ENCODE measurements around the gene FAM50A. TPM values are rescaled to one million over a fixed set of nuclear protein-coding genes. Genes with fewer than 3 reads are reported as not detected.

The FAM50A gene
- total RNA-seq, 1 experiment from 2014 or later: 82.1 TPM

DNA sequence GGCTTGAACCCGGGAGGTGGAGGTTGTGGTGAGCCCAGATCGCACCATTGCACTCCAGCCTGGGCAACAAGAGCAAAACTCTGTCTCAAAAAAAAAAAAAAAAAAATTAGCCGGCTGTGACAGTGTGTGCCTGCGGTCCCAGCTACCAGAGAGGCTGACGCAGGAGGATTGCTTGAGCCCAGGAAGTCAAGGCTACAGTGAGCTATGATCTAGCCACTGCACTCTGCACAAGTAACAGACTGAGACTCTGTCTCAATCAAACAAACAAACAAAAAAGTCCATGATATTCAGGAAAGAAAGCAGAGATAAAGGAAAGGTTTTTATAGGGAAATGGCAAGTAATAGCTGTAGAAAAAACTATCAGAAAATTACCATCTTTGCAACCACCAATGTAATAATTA, 37.3 kb downstream of the FAM50A start:
- no peak overlapping the region for H3K4me3 ChIP-seq
- no peak for TF ChIP-seq EZH2 (IDR thresholded peaks at IDR 0.05; ENCODE audit: low read depth)
- TF ChIP-seq, protein P1, sequence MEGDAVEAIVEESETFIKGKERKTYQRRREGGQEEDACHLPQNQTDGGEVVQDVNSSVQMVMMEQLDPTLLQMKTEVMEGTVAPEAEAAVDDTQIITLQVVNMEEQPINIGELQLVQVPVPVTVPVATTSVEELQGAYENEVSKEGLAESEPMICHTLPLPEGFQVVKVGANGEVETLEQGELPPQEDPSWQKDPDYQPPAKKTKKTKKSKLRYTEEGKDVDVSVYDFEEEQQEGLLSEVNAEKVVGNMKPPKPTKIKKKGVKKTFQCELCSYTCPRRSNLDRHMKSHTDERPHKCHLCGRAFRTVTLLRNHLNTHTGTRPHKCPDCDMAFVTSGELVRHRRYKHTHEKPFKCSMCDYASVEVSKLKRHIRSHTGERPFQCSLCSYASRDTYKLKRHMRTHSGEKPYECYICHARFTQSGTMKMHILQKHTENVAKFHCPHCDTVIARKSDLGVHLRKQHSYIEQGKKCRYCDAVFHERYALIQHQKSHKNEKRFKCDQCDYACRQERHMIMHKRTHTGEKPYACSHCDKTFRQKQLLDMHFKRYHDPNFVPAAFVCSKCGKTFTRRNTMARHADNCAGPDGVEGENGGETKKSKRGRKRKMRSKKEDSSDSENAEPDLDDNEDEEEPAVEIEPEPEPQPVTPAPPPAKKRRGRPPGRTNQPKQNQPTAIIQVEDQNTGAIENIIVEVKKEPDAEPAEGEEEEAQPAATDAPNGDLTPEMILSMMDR (conservative IDR thresholded peaks at IDR 0.05): no peak
- no peaks in the 10 kb centered on the region for H4K20me1 ChIP-seq (ENCODE audit: insufficient read depth)
- POLR2A ChIA-PET (ENCODE audit: unreplicated experiment): no interaction called here
- BruUV-seq (replicated peaks): no TSS peak
- H3K9me2 ChIP-seq (ENCODE audit: insufficient read depth): no peaks in the 10 kb centered on the region
- intact Hi-C loops (cut with micrococcal nuclease; ENCODE audit: unreplicated experiment): no loop called here
- H2AFZ ChIP-seq: no peak overlapping the region
- CTCF ChIA-PET: interaction anchor here (0.6 to 0.7 kb wide), 2 partner anchors 8 to 52 kb away, joined by 4 read pairs; no protein-coding TSS in a partner anchor
- no peak overlapping the region for H3K4me2 ChIP-seq
- no peaks in the 10 kb centered on the region for H3K9me3 ChIP-seq (ENCODE audit: insufficient read depth, low read depth)
- DNase-seq: no peak
- H3K4me1 ChIP-seq (replicated peaks; ENCODE audit: insufficient read depth): peaks cover 19% of the 10 kb centered on the region
- H3K79me2 ChIP-seq (ENCODE audit: low read depth): peaks cover 14% of the 10 kb centered on the region
- no peaks in the 10 kb centered on the region for H3K36me3 ChIP-seq (ENCODE audit: low read depth)
- no peak overlapping the region for H3K27ac ChIP-seq
- H3F3A ChIP-seq (ENCODE audit: insufficient read depth, low read depth): no peaks in the 10 kb centered on the region; the same call in 1 of the 2 replicates
- H3K27me3 ChIP-seq (ENCODE audit: insufficient read depth, low read depth): no peaks in the 10 kb centered on the region

DNA sequence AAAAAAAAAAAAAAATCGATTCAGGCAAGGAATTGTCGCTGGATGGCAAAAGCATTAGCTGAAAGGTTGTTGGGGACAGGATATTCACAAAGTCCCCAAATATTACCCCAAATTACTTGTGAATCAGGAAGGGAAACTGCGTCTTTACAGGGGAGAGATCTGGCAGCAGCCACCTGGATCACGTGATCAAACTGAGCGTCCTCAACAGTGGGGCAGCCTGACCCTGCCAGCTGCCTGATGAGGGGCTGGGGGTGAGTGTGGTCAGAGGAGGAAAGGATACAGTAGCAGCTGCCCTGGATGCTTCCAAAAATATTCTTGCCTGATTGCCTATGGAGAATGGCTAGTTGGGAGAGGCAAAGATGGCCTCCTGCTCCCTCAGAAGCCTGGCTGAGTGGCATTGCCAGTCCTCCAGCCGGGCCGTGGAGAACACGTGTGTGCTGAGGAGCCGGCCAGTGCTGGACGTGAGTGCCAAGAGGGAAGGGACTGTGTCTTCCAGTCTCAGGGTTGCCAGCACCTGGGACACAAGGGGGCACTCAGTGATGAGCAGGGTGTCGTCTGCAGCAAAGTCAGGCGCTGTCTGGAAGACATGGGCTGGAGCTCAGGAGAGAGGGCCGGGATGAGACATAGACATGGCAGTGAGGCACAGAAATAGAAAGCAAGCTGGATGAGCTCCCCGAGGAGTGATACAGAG, 38.1 kb downstream of the FAM50A start:
- CTCF ChIA-PET: interaction anchor here (0.6 kb wide), 1 partner anchor 55 kb away, joined by 3 read pairs; no protein-coding TSS in a partner anchor
- Histone ChIP-seq H3K36me3 (ENCODE audit: low read depth) (no peaks in the 10 kb centered on the region), H3K9me2 (ENCODE audit: insufficient read depth) (no peaks in the 10 kb centered on the region), H3F3A (ENCODE audit: insufficient read depth, low read depth) (peaks cover 4% of the 10 kb centered on the region; the same call in 1 of the 2 replicates), H3K9me3 (ENCODE audit: insufficient read depth, low read depth) (no peaks in the 10 kb centered on the region), H3K4me3 (no peak overlapping the region), H3K4me1 (replicated peaks; ENCODE audit: insufficient read depth) (peaks cover 19% of the 10 kb centered on the region), H3K4me2 (no peak overlapping the region), H3K79me2 (ENCODE audit: low read depth) (peaks cover 14% of the 10 kb centered on the region), H3K27ac (no peak overlapping the region), H3K27me3 (ENCODE audit: insufficient read depth, low read depth) (no peaks in the 10 kb centered on the region), H2AFZ (no peak overlapping the region), H4K20me1 (ENCODE audit: insufficient read depth) (no peaks in the 10 kb centered on the region)
- POLR2A ChIA-PET (ENCODE audit: unreplicated experiment): interaction anchor here (0.6 kb wide), 2 partner anchors 20 to 63 kb away, joined by 6 to 23 read pairs; no protein-coding TSS in a partner anchor
- no peak for DNase-seq
- BruUV-seq (replicated peaks): no TSS peak
- intact Hi-C loops (cut with micrococcal nuclease; ENCODE audit: unreplicated experiment): no loop called here
- TF ChIP-seq, protein P1 (conservative IDR thresholded peaks at IDR 0.05): no peak
- no peak for TF ChIP-seq EZH2 (IDR thresholded peaks at IDR 0.05; ENCODE audit: low read depth)

DNA sequence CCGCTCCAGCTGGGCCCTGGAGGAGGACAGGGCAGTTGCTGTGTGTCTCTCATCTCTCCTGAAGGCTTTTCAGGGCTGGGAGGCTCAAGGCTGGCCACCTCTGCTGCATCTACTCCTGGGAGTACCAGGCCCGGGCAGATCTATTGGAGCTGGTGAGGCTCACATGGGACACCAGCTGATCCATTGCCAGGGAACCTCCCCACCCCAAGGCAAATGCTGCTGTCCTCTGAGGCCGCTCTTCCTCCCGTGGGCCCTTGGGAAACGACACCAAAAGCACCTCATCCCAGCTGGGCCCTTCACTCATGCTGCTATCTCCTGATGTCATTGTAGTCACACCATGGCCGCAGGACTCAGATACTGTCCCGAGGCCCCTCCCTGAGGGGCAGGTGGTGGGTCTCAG, 38.8 kb downstream of the FAM50A start:
- ChIA-PET POLR2A (ENCODE audit: unreplicated experiment) (interaction anchor here (0.6 kb wide), 1 partner anchor 19 kb away, joined by 6 read pairs; no protein-coding TSS in a partner anchor), CTCF (no interaction called here)
- peaks cover 14% of the 10 kb centered on the region for H3K79me2 ChIP-seq (ENCODE audit: low read depth)

More for the DNA sequence above, 38.8 kb downstream of the FAM50A start:
- no peaks in the 10 kb centered on the region for H3K27me3 ChIP-seq (ENCODE audit: insufficient read depth, low read depth)
- intact Hi-C loops (cut with micrococcal nuclease; ENCODE audit: unreplicated experiment): no loop called here
- H2AFZ ChIP-seq: no peak overlapping the region
- no peaks in the 10 kb centered on the region for H3K9me2 ChIP-seq (ENCODE audit: insufficient read depth)
- no peak overlapping the region for H3K4me3 ChIP-seq
- no peak overlapping the region for H3K4me2 ChIP-seq
- no peak for TF ChIP-seq EZH2 (IDR thresholded peaks at IDR 0.05; ENCODE audit: low read depth)
- TF ChIP-seq, protein P1 (conservative IDR thresholded peaks at IDR 0.05): no peak
- BruUV-seq (replicated peaks): no TSS peak
- H3K27ac ChIP-seq: no peak overlapping the region
- no peak for DNase-seq
- no peaks in the 10 kb centered on the region for H3K9me3 ChIP-seq (ENCODE audit: insufficient read depth, low read depth)
- H4K20me1 ChIP-seq (ENCODE audit: insufficient read depth): no peaks in the 10 kb centered on the region
- peaks cover 19% of the 10 kb centered on the region for H3K4me1 ChIP-seq (replicated peaks; ENCODE audit: insufficient read depth)
- H3K36me3 ChIP-seq (ENCODE audit: low read depth): no peaks in the 10 kb centered on the region
- peaks cover 6% of the 10 kb centered on the region; the same call in 1 of the 2 replicates for H3F3A ChIP-seq (ENCODE audit: insufficient read depth, low read depth)
